Hematopoietic multipotent progenitor cell (in vitro differentiated cells): Measurements from ENCODE around the gene SPRYD3. TPM values are rescaled to one million over a fixed set of nuclear protein-coding genes. Genes with fewer than 3 reads are reported as not detected.
"Not testable (repeated sequence)": the region's sequence is repeated elsewhere in the genome, so short reads cannot be mapped to it uniquely, and the experiment has no call there.

Experiments
- DNase-seq, 3 donors: peaks; one replicate each; pipeline ENCODE4 v3.0.0-alpha.2; 2011 to 2015; ENCODE audit warnings: low read depth in 2 of 3, low spot score in 2 of 3
- small RNA-seq: library from RNA; depleted of rRNA; stranded (forward); fragments of <200 nt; gene quantifications from one replicate; pipeline ENCODE3, GENCODE V24; 2012
- total RNA-seq: library from RNA; depleted of rRNA; stranded (reverse); fragments of >200 nt; gene quantifications from one replicate; pipeline ENCODE4 v1.2.3, GENCODE V29; 2012

SPRYD3 gene
- total RNA-seq, 1 donor: 20.7 TPM

DNA sequence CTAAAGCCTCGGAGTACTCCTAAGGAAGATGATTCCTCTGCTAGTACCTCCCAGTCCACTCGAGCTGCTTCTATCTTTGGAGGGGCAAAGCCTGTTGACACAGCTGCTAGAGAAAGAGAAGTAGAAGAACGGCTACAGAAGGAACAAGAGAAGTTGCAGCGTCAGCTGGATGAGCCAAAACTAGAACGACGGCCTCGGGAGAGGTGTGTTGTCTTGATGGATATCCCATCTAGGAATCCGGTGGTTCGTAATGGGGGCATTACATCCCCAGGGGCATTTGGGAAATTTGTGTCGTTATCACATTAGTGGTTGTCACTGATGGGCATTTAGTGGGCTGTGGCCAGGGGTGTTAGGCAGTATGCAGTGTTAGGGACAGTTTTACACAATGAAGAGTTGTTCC, 45.4 kb downstream of the SPRYD3 start:
- DNase-seq: not testable (repeated sequence)

DNA sequence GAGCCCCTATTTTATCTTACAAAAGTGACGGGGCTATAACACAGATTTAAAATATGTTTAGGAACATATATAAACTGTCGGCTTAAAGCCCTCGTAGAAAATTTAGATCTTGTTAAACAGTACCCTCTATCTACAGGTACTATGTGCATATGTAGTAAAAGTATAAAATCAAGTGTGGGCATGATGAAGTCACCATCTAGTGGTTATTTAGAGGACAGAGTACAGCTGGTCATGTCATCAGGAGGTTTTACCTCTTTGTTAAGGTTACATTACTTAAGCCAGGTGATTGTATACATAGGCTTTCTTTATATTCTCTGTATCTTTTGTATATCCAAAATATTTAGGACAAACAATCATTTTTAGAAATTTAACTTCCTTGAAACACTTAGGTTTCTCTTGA, 47.6 kb downstream of the SPRYD3 start:
- no peak for DNase-seq

GRCh38 chr12:53027014-53027413, 52.2 kb downstream of the SPRYD3 start:
- not testable (repeated sequence) for DNase-seq

GRCh38 chr12:53025250-53025649, 53.9 kb downstream of the SPRYD3 start:
- DNase-seq: no peak

- no peak for DNase-seq
Observed at GRCh38 chr12:53014709-53015108, 64.5 kb downstream of the SPRYD3 start.

Small RNA genes lying within 50 kb of the gene (small RNA-seq; reads per million reads assigned to genes)
- gene MIR6757: not detected

Other genes starting within 250 kb of the SPRYD3 start
- gene KRT79, start 245.1 kb downstream of the SPRYD3 start, total RNA-seq: under 0.01 TPM
- not detected for gene KRT78, start 230.4 kb downstream of the SPRYD3 start, total RNA-seq
- 7.3 TPM for gene KRT8, start 174.3 kb downstream of the SPRYD3 start, total RNA-seq
- gene KRT18, start 130.3 kb downstream of the SPRYD3 start, total RNA-seq: 67.1 TPM
- 790 TPM for gene EIF4B, start 72.9 kb downstream of the SPRYD3 start, total RNA-seq
- 3.2 TPM for gene TNS2, start 29.3 kb downstream of the SPRYD3 start, total RNA-seq
- 2.4 TPM for gene IGFBP6, start 18.3 kb upstream of the SPRYD3 start, total RNA-seq
- under 0.01 TPM for gene SOAT2, start 24.1 kb upstream of the SPRYD3 start, total RNA-seq
- 14.0 TPM for gene ZNF740, start 101.3 kb upstream of the SPRYD3 start, total RNA-seq
- 7.3 TPM for gene CSAD, start 101.5 kb upstream of the SPRYD3 start, total RNA-seq
- gene ITGB7, start 127.9 kb upstream of the SPRYD3 start, total RNA-seq: 17.0 TPM
- gene RARG, start 152.8 kb upstream of the SPRYD3 start, total RNA-seq: 3.2 TPM
- gene ESPL1, start 188.9 kb upstream of the SPRYD3 start, total RNA-seq: 1.3 TPM
- 477 TPM for gene PFDN5, start 216.2 kb upstream of the SPRYD3 start, total RNA-seq
- 82.4 TPM for gene MYG1, start 220.3 kb upstream of the SPRYD3 start, total RNA-seq
- gene AAAS, start 242.2 kb upstream of the SPRYD3 start, total RNA-seq: 52.0 TPM